NT2/D1 (cell line): ENCODE results near the gene RNPEPL1.

Experiments used
- YY1 ChIP-seq: IDR thresholded peaks from 2 replicates; pipeline ENCODE4 v1.6.1; 2011; ENCODE audit not compliant: insufficient read length, insufficient read depth
- ZNF274 ChIP-seq: IDR thresholded peaks from 2 replicates; pipeline ENCODE4 v1.6.1; 2011; ENCODE audit warnings: mild to moderate bottlenecking, low read depth, low read length

DNA sequence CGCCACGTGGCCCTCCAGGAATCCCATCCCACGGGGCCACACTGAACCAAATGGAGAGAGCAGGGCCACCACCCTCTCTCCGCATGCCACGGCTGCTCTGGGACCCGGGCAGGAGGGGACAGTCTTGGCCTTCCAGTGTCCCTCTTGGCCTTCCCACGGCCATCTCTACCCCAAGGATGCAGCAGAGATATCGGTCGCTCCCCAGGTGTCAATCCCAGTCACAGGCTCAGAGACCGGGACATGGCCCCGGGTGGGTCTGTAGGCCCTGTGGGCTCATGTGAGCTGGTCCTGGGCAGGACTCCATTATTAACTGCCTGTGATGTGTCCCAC is 33.5 kb downstream of the RNPEPL1 start:
- TF ChIP-seq ZNF274: no peak
- TF ChIP-seq YY1: no peak
